Sigmoid colon (tissue), 7 donors: ENCODE data around the gene ESPNL. TPM values are rescaled to one million over a fixed set of nuclear protein-coding genes. Genes with fewer than 3 reads are reported as not detected.
"Not testable (repeated sequence)": the region's sequence is repeated elsewhere in the genome, so short reads cannot be mapped to it uniquely, and the experiment has no call there.

ENCODE experiments used
- DNase-seq: peaks from one replicate; pipeline ENCODE4 v3.0.0-alpha.2; 2019
- H3K27ac ChIP-seq, 4 donors: fragments of 200-600 bp; sonication (generic); one replicate each; pipeline ENCODE4 v1.5.1; 2016 to 2019; ENCODE audit warnings: mild to moderate bottlenecking in 1 of 4
- H3K27me3 ChIP-seq, 3 donors: fragments of 200-600 bp; sonication (generic); one replicate each; pipeline ENCODE4 v1.5.1; 2019; ENCODE audit warnings: mild to moderate bottlenecking in 1 of 3
- H3K36me3 ChIP-seq, 4 donors: fragments of 200-600 bp; sonication (generic); one replicate each; pipeline ENCODE4 v1.5.1; 2016 to 2019
- H3K4me1 ChIP-seq, 4 donors: fragments of 200-600 bp; sonication (generic); one replicate each; pipeline ENCODE4 v1.5.1; 2017 to 2019
- H3K4me3 ChIP-seq, 4 donors: fragments of 200-600 bp; sonication (generic); one replicate each; pipeline ENCODE4 v1.5.1; 2017 to 2019; ENCODE audit warnings: mild to moderate bottlenecking in 2 of 4, moderate library complexity in 1 of 4
- H3K9me3 ChIP-seq, 4 donors: fragments of 200-600 bp in 3 of 4; sonication (generic) in 3 of 4; one replicate each; pipeline versions ENCODE4 v1.5.1 to v1.6.1; 2013 to 2019
- EP300 ChIP-seq, 4 donors: sonication (generic); formaldehyde crosslinking; IDR thresholded peaks; one replicate each; pipeline ENCODE4 v1.6.1; 2017; ENCODE audit warnings: antibody characterized with exemption in 4 of 4
- POLR2A ChIP-seq, 2 donors: fragments of 450-650 bp; IDR thresholded peaks; one replicate each; pipeline ENCODE4 v1.6.1; 2016; ENCODE audit warnings: antibody characterized with exemption in 2 of 2, mild to moderate bottlenecking in 2 of 2, moderate library complexity in 2 of 2
- POLR2AphosphoS5 ChIP-seq, 4 donors: sonication (generic); formaldehyde crosslinking; IDR thresholded peaks; one replicate each; pipeline ENCODE4 v1.6.1; 2017; ENCODE audit warnings: antibody characterized with exemption in 4 of 4
- WGBS, 2 donors: extraction: QIAGEN DNeasy Blood & Tissue Kit; methylation state at CpG; one replicate each; pipeline ENCODE4 v1.1.7; 2013; 5-methylcytosine and 5-hydroxymethylcytosine counted together
- intact Hi-C: fragments of 100-400 bp; cut with DNase I; formaldehyde crosslinking; loops from one replicate; pipeline ENCODE4 v1.15.1; 2023
- polyA plus RNA-seq, 3 donors: library from polyadenylated mRNA; stranded (reverse); fragments of 200-250 nt; gene quantifications; one replicate each; pipeline ENCODE4 v1.2.3, GENCODE V29; 2013
- total RNA-seq, 4 donors: library from RNA; depleted of rRNA; stranded (reverse); fragments of >200 nt; gene quantifications; one replicate each; pipeline ENCODE4 v1.1.0, GENCODE V29; 2016
- TF ChIP-seq, protein P1 (sequence below), 4 experiments: fragments of 450-650 bp in 3 of 4; fragments of 200-600 bp in 1 of 4; IDR thresholded peaks; one replicate each; pipeline ENCODE4 v1.5.1; 2016 to 2019; ENCODE audit warnings: antibody characterized with exemption in 4 of 4, mild to moderate bottlenecking in 3 of 4, moderate library complexity in 2 of 4
- donor health status: healthy with polysubstance abuse.
- donor health status: Bipolar disorder and iron deficiency.
- donor health status: healthy.

ESPNL gene
- total and polyA plus RNA-seq, 7 donors: 0.36 to 2.0 (median 0.58) TPM; not detected in 3

DNA sequence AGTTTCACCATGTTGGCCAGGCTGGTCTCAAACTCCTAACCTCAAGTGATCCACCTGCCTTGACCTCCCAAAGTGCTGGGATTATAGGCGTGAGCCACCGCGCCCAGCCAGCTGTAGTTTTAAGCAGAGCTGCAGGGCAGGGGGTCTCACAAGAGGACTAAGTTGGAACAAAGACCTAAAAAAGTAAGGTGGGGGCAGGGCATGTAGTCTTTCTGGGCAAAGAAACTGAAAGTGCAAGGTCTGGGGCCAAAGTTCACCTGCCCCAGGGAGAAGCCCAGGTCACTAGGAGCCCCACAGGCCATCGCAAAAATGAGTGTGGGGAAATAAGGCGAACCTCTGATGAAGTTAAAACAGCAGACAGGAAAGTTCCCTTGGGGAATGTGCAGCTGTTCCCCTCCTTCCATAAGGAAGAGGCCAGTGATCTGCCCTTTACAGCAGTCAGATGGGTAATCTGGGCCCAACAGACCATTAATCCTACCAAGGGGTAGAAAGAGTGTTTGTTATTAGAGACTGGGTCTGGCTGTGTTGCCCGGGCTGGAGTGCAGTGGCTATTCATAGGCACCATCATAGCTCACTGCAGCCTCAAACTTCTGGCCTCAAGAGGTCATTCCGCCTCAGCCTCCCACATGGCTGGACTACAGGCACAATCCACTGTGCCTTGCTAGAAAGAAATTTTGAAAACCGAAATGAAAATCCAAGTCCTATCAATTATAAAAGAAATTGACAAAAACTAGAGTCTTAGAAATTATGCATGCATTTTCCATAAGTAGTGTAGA is 36.5 kb upstream of the ESPNL start:
- intact Hi-C loops: loop anchor here (5.0 kb wide), 2 partner anchors 141 to 199 kb away; no protein-coding TSS in a partner anchor
- H3K4me1 ChIP-seq: peaks cover 0 to 25% (median 16%) of the 10 kb centered on the region in 4 donors
- no peaks in the 10 kb centered on the region for H3K27me3 ChIP-seq
- peaks cover 0 to 30% (median 12%) of the 10 kb centered on the region in 4 donors for H3K36me3 ChIP-seq
- WGBS, 2 donors: 86 to 92% methylated on average over 8 of the region's 8 CpGs
- H3K4me3 ChIP-seq: no peak overlapping the region
- no peak for TF ChIP-seq POLR2A (IDR thresholded peaks at IDR 0.05)
- TF ChIP-seq POLR2AphosphoS5 (IDR thresholded peaks at IDR 0.05): no peak
- TF ChIP-seq, protein P1, sequence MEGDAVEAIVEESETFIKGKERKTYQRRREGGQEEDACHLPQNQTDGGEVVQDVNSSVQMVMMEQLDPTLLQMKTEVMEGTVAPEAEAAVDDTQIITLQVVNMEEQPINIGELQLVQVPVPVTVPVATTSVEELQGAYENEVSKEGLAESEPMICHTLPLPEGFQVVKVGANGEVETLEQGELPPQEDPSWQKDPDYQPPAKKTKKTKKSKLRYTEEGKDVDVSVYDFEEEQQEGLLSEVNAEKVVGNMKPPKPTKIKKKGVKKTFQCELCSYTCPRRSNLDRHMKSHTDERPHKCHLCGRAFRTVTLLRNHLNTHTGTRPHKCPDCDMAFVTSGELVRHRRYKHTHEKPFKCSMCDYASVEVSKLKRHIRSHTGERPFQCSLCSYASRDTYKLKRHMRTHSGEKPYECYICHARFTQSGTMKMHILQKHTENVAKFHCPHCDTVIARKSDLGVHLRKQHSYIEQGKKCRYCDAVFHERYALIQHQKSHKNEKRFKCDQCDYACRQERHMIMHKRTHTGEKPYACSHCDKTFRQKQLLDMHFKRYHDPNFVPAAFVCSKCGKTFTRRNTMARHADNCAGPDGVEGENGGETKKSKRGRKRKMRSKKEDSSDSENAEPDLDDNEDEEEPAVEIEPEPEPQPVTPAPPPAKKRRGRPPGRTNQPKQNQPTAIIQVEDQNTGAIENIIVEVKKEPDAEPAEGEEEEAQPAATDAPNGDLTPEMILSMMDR (IDR thresholded peaks at IDR 0.05): no peak
- TF ChIP-seq EP300 (IDR thresholded peaks at IDR 0.05): no peak
- no peaks in the 10 kb centered on the region for H3K9me3 ChIP-seq
- no peak overlapping the region for H3K27ac ChIP-seq
- no peak for DNase-seq

DNA sequence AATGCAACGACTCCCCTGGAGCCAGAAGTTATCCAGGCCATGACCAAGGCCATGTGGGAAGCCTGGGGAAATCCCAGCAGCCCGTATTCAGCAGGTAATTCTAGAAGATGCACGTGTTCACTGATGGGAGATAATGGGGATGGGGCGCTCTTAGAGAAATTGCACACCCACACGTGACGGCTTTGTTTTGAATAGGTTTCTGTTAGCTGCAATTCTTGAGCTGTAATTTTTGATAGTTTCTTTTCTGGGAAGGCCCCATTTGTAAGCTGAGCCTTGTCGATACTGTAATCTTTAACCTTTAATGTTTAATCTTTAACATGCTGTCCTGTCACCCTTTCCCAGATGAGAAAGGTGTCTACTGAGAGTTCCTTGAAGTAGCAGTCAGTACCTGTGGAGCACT is 35.8 kb upstream of the ESPNL start:
- intact Hi-C loops: loop anchor here (5.0 kb wide), 2 partner anchors 142 to 198 kb away; no protein-coding TSS in a partner anchor
- TF ChIP-seq POLR2AphosphoS5 (IDR thresholded peaks at IDR 0.05) (no peak), POLR2A (IDR thresholded peaks at IDR 0.05) (no peak), EP300 (IDR thresholded peaks at IDR 0.05) (no peak)
- TF ChIP-seq, protein P1 (IDR thresholded peaks at IDR 0.05): no peak
- peaks cover 0 to 37% (median 18%) of the 10 kb centered on the region in 4 donors for H3K36me3 ChIP-seq
- no peak overlapping the region for H3K27ac ChIP-seq
- 18 to 65% methylated on average over 7 of the region's 7 CpGs for WGBS, 2 donors
- DNase-seq: no peak
- no peak overlapping the region for H3K4me3 ChIP-seq
- H3K9me3 ChIP-seq: no peaks in the 10 kb centered on the region
- peaks cover 0 to 24% (median 15%) of the 10 kb centered on the region in 4 donors for H3K4me1 ChIP-seq
- H3K27me3 ChIP-seq: no peaks in the 10 kb centered on the region

DNA sequence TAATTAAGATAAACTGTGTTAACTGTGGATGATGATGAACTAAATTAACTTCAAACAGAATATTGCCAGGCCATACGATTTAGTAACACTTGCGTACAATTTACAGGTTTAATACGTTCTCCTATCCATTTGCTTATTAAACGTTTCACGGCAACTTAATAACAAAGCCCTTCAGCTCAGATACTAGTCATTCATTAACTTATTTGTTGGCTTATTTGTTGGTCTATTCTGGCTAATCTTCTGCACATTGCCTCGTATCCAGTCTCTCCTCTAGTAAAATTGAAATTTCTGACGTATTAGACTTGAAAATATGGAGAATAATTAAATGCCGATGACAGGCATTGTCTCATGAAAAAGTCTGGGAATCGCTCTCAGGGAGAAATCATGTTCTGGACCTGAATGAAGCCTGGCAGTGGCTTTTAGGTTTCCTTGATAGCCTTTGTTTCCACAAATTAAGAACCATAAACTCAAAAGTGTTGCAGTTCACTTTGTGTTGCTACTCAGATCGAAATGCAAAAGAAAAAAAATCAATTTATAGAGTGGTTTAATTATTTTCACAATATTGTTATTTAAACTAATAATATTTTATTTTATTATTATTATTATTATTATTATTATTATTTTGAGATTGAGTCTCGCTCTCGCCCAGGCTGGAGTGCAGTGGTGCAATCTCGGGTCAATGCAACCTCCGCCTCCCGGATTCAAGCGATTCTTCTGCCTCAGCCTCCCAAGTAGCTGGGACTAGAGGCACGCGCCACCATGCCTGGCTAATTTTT is 34.9 kb upstream of the ESPNL start:
- intact Hi-C loops: no loop called here
- no peaks in the 10 kb centered on the region for H3K27me3 ChIP-seq
- H3K27ac ChIP-seq: no peak overlapping the region
- peaks cover 0 to 46% (median 23%) of the 10 kb centered on the region in 4 donors for H3K36me3 ChIP-seq
- TF ChIP-seq, protein P1 (IDR thresholded peaks at IDR 0.05): no peak
- no peak for TF ChIP-seq EP300 (IDR thresholded peaks at IDR 0.05)
- no peak overlapping the region for H3K4me3 ChIP-seq
- peaks cover 0 to 16% (median 8%) of the 10 kb centered on the region in 4 donors for H3K4me1 ChIP-seq
- WGBS, 2 donors: 81 to 88% methylated on average over 18 of the region's 18 CpGs
- no peaks in the 10 kb centered on the region for H3K9me3 ChIP-seq
- DNase-seq: no peak

DNA sequence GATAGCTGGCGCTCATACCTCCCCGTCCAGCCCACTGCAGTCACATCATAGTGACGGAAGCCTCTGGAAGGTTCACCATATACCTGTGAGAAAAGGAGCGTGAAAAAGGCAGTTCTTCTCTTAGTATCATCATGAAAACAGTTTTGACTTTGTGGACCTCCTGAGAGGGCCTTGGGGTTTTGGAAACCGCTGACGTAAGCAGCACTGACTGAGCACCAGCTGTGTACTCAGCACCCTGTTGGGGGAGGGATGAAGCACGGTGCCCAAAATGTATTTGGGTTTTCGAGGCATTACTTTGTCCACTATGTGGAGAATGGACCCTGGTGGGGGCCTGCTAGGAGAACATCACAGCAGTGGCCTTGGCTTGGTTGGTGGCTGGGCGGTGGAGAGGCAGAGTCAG is 33.9 kb upstream of the ESPNL start:
- H3K27ac ChIP-seq: no peak overlapping the region
- no peak overlapping the region for H3K4me3 ChIP-seq
- peaks cover 0 to 13% (median 8%) of the 10 kb centered on the region in 4 donors for H3K4me1 ChIP-seq
- intact Hi-C loops: no loop called here
- no peaks in the 10 kb centered on the region for H3K27me3 ChIP-seq
- H3K36me3 ChIP-seq: peaks cover 0 to 47% (median 23%) of the 10 kb centered on the region in 4 donors
- WGBS, 2 donors: 87 to 93% methylated on average over 9 of the region's 9 CpGs
- H3K9me3 ChIP-seq: no peaks in the 10 kb centered on the region
- DNase-seq: no peak
- TF ChIP-seq POLR2AphosphoS5 (IDR thresholded peaks at IDR 0.05) (no peak), POLR2A (IDR thresholded peaks at IDR 0.05) (no peak), EP300 (IDR thresholded peaks at IDR 0.05) (no peak)
- TF ChIP-seq, protein P1 (IDR thresholded peaks at IDR 0.05): no peak

DNA sequence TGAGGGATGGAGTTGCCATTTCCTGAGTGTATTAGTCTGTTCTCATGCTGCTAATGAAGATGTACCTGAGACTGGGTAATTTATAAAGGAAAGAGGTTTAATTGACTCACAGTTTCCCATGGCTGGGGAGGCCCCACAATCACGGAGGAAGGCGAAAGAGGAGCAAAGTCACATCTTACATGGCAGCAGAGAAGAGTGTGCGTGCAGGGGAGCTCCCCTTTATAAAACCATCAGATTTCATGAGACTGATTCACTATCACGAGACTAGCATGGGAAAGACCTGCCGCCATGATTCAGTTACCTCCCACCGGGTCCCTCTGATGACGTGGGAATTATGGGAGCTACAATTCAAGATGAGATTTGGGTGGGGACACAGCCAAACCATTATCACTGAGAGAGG is 33.4 kb upstream of the ESPNL start:
- intact Hi-C loops, H3K4me3 ChIP-seq, H3K27ac ChIP-seq, DNase-seq, H3K4me1 ChIP-seq, H3K9me3 ChIP-seq, H3K27me3 ChIP-seq: not testable (repeated sequence)
- peaks cover 0 to 49% (median 23%) of the 10 kb centered on the region in 4 donors for H3K36me3 ChIP-seq
- WGBS, 2 donors: 94 to 96% methylated on average over 7 of the region's 7 CpGs
